GM10248 (cell line): ENCODE measurements around the gene KCNQ2.

Experiments used
- CTCF ChIA-PET: fragments of 300-600 bp; sonication (Branson Sonifier 250); formaldehyde crosslinking; extraction: SDS; loops from one replicate; lab custom pipeline; 2021; ENCODE audit warnings: antibody characterized with exemption; lab: Yijun Ruan, JAX
- POLR2A ChIA-PET: fragments of 350-650 bp; sonication (Branson Sonifier 250); formaldehyde crosslinking; extraction: SDS; loops from one replicate; lab custom pipeline; 2020; ENCODE audit warnings: antibody characterized with exemption; lab: Yijun Ruan, JAX
- DNase-seq: peaks from one replicate; pipeline ENCODE4 v3.0.0; 2012; ENCODE audit errors: extremely low spot score
- CTCF ChIP-seq: IDR thresholded peaks from 2 replicates; pipeline ENCODE4 v1.5.1; 2012; ENCODE audit warnings: mild to moderate bottlenecking, low read depth; ENCODE audit errors: extremely low read depth, missing control alignments, control extremely low read depth

The KCNQ2 gene

GRCh38 chr20:63449796-63450730, 22.4 kb downstream of the KCNQ2 start:
- CTCF ChIA-PET, result no interaction called here
- POLR2A ChIA-PET, result no interaction called here
- no peak for TF ChIP-seq CTCF
- no peak for DNase-seq

- TF ChIP-seq CTCF, result no peak
- ChIA-PET CTCF (no interaction called here), POLR2A (no interaction called here)
- no peak for DNase-seq
These were observed 23.4 kb downstream of the KCNQ2 start for GRCh38 chr20:63449025-63449424.

GRCh38 chr20:63448031-63448430, 24.4 kb downstream of the KCNQ2 start:
- TF ChIP-seq CTCF, result no peak
- ChIA-PET CTCF (no interaction called here), POLR2A (no interaction called here)
- DNase-seq, result no peak

- CTCF ChIA-PET, result no interaction called here
- no peak for TF ChIP-seq CTCF
- DNase-seq, result no peak
- POLR2A ChIA-PET, result no interaction called here
These were observed 25.1 kb downstream of the KCNQ2 start for GRCh38 chr20:63447320-63447719.

GRCh38 chr20:63446216-63447024, 26.0 kb downstream of the KCNQ2 start:
- ChIA-PET POLR2A (interaction anchor here (1.1 kb wide), 1 partner anchor 74 kb away, joined by 8 read pairs; the partner anchor contains the start of gene PPDPF), CTCF (interaction anchor here (1.2 to 1.5 kb wide), 2 partner anchors 50 to 64 kb away, joined by 3 read pairs; no protein-coding TSS in a partner anchor)
- no peak for DNase-seq
- no peak for TF ChIP-seq CTCF

GRCh38 chr20:63445075-63445734, 27.2 kb downstream of the KCNQ2 start:
- no peak for DNase-seq
- no peak for TF ChIP-seq CTCF
- CTCF ChIA-PET, result interaction anchor here (1.2 to 1.5 kb wide), 2 partner anchors 51 to 63 kb away, joined by 3 read pairs; no protein-coding TSS in a partner anchor
- POLR2A ChIA-PET, result interaction anchor here (1.3 kb wide), 1 partner anchor 19 kb away, joined by 3 read pairs; no protein-coding TSS in a partner anchor
